ENCODE data around the gene KCNAB1.
"Not testable (repeated sequence)": the region's sequence is repeated elsewhere in the genome, so short reads cannot be mapped to it uniquely, and the experiment has no call there.

Gene KCNAB1

GRCh38 chr3:156554515-156554841 is 434.1 kb downstream of the KCNAB1 start:
- no peak for DNase-seq (ENCODE audit: low read depth, low spot score)

GRCh38 chr3:156554842-156555687 is 434.7 kb downstream of the KCNAB1 start, which contains the start of gene SSR3:
SSR3 (minus strand) TSS chr3:156555117; CDS start chr3:156555089, 28 bp downstream.
- no peaks in the 10 kb centered on the region for H3K27me3 ChIP-seq (ENCODE audit: control insufficient read depth, insufficient read depth, low read length)
- DNase-seq (ENCODE audit: low read depth, low spot score): peak; percentile 95
- WGBS (ENCODE audit: insufficient coverage, insufficient read length): no CpG with 5 or more reads among the region's 60 CpGs
- no peak within 1 kb of the TSS for H3K27ac ChIP-seq (ENCODE audit: low read length)
- H3K4me1 ChIP-seq (ENCODE audit: control insufficient read depth, insufficient read depth, low read length): no peaks in the 10 kb centered on the region; the same call in 1 of the 2 replicates
- peaks cover 3% of the 10 kb centered on the region; the same call in 1 of the 2 replicates for H3K36me3 ChIP-seq (ENCODE audit: control insufficient read depth, insufficient read depth, low read length)
- H3K4me3 ChIP-seq (ENCODE audit: low read length): peak within 1 kb of the TSS; percentile 85
- no peaks in the 10 kb centered on the region for H3K9me3 ChIP-seq (ENCODE audit: control insufficient read depth, insufficient read depth, low read length)

More at GRCh38 chr3:156554515-156554841, 434.1 kb downstream of the KCNAB1 start:
- Histone ChIP-seq H3K4me3 (ENCODE audit: low read length) (peak overlapping the region; percentile 85), H3K36me3 (ENCODE audit: control insufficient read depth, insufficient read depth, low read length) (peaks cover 3% of the 10 kb centered on the region; the same call in 1 of the 2 replicates), H3K9me3 (ENCODE audit: control insufficient read depth, insufficient read depth, low read length) (no peaks in the 10 kb centered on the region), H3K27me3 (ENCODE audit: control insufficient read depth, insufficient read depth, low read length) (no peaks in the 10 kb centered on the region), H3K27ac (ENCODE audit: low read length) (no peak overlapping the region), H3K4me1 (ENCODE audit: control insufficient read depth, insufficient read depth, low read length) (no peaks in the 10 kb centered on the region; the same call in 1 of the 2 replicates)
- WGBS (ENCODE audit: insufficient coverage, insufficient read length): no CpG with 5 or more reads among the region's 11 CpGs

- Histone ChIP-seq H3K27ac (ENCODE audit: low read length) (no peak overlapping the region), H3K27me3 (ENCODE audit: control insufficient read depth, insufficient read depth, low read length) (no peaks in the 10 kb centered on the region), H3K9me3 (ENCODE audit: control insufficient read depth, insufficient read depth, low read length) (no peaks in the 10 kb centered on the region), H3K4me1 (ENCODE audit: control insufficient read depth, insufficient read depth, low read length) (no peaks in the 10 kb centered on the region), H3K36me3 (ENCODE audit: control insufficient read depth, insufficient read depth, low read length) (no peaks in the 10 kb centered on the region), H3K4me3 (ENCODE audit: low read length) (no peak overlapping the region)
- no peak for DNase-seq (ENCODE audit: low read depth, low spot score)
Observed at GRCh38 chr3:156558389-156558788, 438.0 kb downstream of the KCNAB1 start.

GRCh38 chr3:156559321-156559720 is 438.9 kb downstream of the KCNAB1 start:
- H3K27me3 ChIP-seq (ENCODE audit: control insufficient read depth, insufficient read depth, low read length): no peaks in the 10 kb centered on the region
- no peak overlapping the region for H3K27ac ChIP-seq (ENCODE audit: low read length)
- no peak for DNase-seq (ENCODE audit: low read depth, low spot score)
- no CpG with 5 or more reads among the region's 1 CpG for WGBS (ENCODE audit: insufficient coverage, insufficient read length)
- no peak overlapping the region for H3K4me3 ChIP-seq (ENCODE audit: low read length)
- no peaks in the 10 kb centered on the region for H3K9me3 ChIP-seq (ENCODE audit: control insufficient read depth, insufficient read depth, low read length)
- no peaks in the 10 kb centered on the region for H3K4me1 ChIP-seq (ENCODE audit: control insufficient read depth, insufficient read depth, low read length)
- H3K36me3 ChIP-seq (ENCODE audit: control insufficient read depth, insufficient read depth, low read length): no peaks in the 10 kb centered on the region

GRCh38 chr3:156561533-156561932 is 441.2 kb downstream of the KCNAB1 start:
- Histone ChIP-seq H3K4me1 (ENCODE audit: control insufficient read depth, insufficient read depth, low read length) (no peaks in the 10 kb centered on the region), H3K36me3 (ENCODE audit: control insufficient read depth, insufficient read depth, low read length) (no peaks in the 10 kb centered on the region), H3K9me3 (ENCODE audit: control insufficient read depth, insufficient read depth, low read length) (no peaks in the 10 kb centered on the region), H3K4me3 (ENCODE audit: low read length) (no peak overlapping the region), H3K27me3 (ENCODE audit: control insufficient read depth, insufficient read depth, low read length) (no peaks in the 10 kb centered on the region), H3K27ac (ENCODE audit: low read length) (no peak overlapping the region)
- no CpG with 5 or more reads among the region's 2 CpGs for WGBS (ENCODE audit: insufficient coverage, insufficient read length)
- DNase-seq (ENCODE audit: low read depth, low spot score): no peak

GRCh38 chr3:156562486-156562885 is 442.1 kb downstream of the KCNAB1 start:
- not testable (repeated sequence) for H3K9me3 ChIP-seq (ENCODE audit: control insufficient read depth, insufficient read depth, low read length); H3K36me3 ChIP-seq (ENCODE audit: control insufficient read depth, insufficient read depth, low read length); DNase-seq (ENCODE audit: low read depth, low spot score); H3K4me3 ChIP-seq (ENCODE audit: low read length); H3K27me3 ChIP-seq (ENCODE audit: control insufficient read depth, insufficient read depth, low read length); H3K27ac ChIP-seq (ENCODE audit: low read length); H3K4me1 ChIP-seq (ENCODE audit: control insufficient read depth, insufficient read depth, low read length)
- WGBS (ENCODE audit: insufficient coverage, insufficient read length): no CpG with 5 or more reads among the region's 8 CpGs

GRCh38 chr3:156563900-156564682 is 443.7 kb downstream of the KCNAB1 start:
- no peaks in the 10 kb centered on the region for H3K9me3 ChIP-seq (ENCODE audit: control insufficient read depth, insufficient read depth, low read length)
- H3K4me1 ChIP-seq (ENCODE audit: control insufficient read depth, insufficient read depth, low read length): no peaks in the 10 kb centered on the region
- no CpG with 5 or more reads among the region's 1 CpG for WGBS (ENCODE audit: insufficient coverage, insufficient read length)
- no peak overlapping the region for H3K27ac ChIP-seq (ENCODE audit: low read length)
- H3K27me3 ChIP-seq (ENCODE audit: control insufficient read depth, insufficient read depth, low read length): no peaks in the 10 kb centered on the region; the same call in 1 of the 2 replicates
- DNase-seq (ENCODE audit: low read depth, low spot score): no peak
- no peak overlapping the region for H3K4me3 ChIP-seq (ENCODE audit: low read length)
- H3K36me3 ChIP-seq (ENCODE audit: control insufficient read depth, insufficient read depth, low read length): no peaks in the 10 kb centered on the region

- H3K9me3 ChIP-seq (ENCODE audit: control insufficient read depth, insufficient read depth, low read length); H3K27ac ChIP-seq (ENCODE audit: low read length); H3K27me3 ChIP-seq (ENCODE audit: control insufficient read depth, insufficient read depth, low read length); H3K4me3 ChIP-seq (ENCODE audit: low read length); H3K36me3 ChIP-seq (ENCODE audit: control insufficient read depth, insufficient read depth, low read length); DNase-seq (ENCODE audit: low read depth, low spot score); H3K4me1 ChIP-seq (ENCODE audit: control insufficient read depth, insufficient read depth, low read length): not testable (repeated sequence)
- no CpG with 5 or more reads among the region's 8 CpGs for WGBS (ENCODE audit: insufficient coverage, insufficient read length)
Observed at GRCh38 chr3:156569016-156569415, 448.6 kb downstream of the KCNAB1 start.

GRCh38 chr3:156569881-156570280 is 449.5 kb downstream of the KCNAB1 start:
- H3K27me3 ChIP-seq (ENCODE audit: control insufficient read depth, insufficient read depth, low read length); H3K27ac ChIP-seq (ENCODE audit: low read length); DNase-seq (ENCODE audit: low read depth, low spot score); H3K36me3 ChIP-seq (ENCODE audit: control insufficient read depth, insufficient read depth, low read length); H3K9me3 ChIP-seq (ENCODE audit: control insufficient read depth, insufficient read depth, low read length); H3K4me1 ChIP-seq (ENCODE audit: control insufficient read depth, insufficient read depth, low read length); H3K4me3 ChIP-seq (ENCODE audit: low read length): not testable (repeated sequence)
- WGBS (ENCODE audit: insufficient coverage, insufficient read length): no CpG with 5 or more reads among the region's 4 CpGs

- H3K4me3 ChIP-seq (ENCODE audit: low read length): no peak overlapping the region
- DNase-seq (ENCODE audit: low read depth, low spot score): no peak
- no peaks in the 10 kb centered on the region for H3K36me3 ChIP-seq (ENCODE audit: control insufficient read depth, insufficient read depth, low read length)
- no peaks in the 10 kb centered on the region; the same call in 1 of the 2 replicates for H3K4me1 ChIP-seq (ENCODE audit: control insufficient read depth, insufficient read depth, low read length)
- no peak overlapping the region for H3K27ac ChIP-seq (ENCODE audit: low read length)
- no peaks in the 10 kb centered on the region for H3K27me3 ChIP-seq (ENCODE audit: control insufficient read depth, insufficient read depth, low read length)
- no peaks in the 10 kb centered on the region for H3K9me3 ChIP-seq (ENCODE audit: control insufficient read depth, insufficient read depth, low read length)
- WGBS (ENCODE audit: insufficient coverage, insufficient read length): no CpG with 5 or more reads among the region's 3 CpGs
Observed at GRCh38 chr3:156575641-156576040, 455.3 kb downstream of the KCNAB1 start.
